ENCODE data around the gene LRRC71.

- no peak for TF ChIP-seq JUND (IDR thresholded peaks at IDR 0.05)
- TF ChIP-seq CTCF (IDR thresholded peaks at IDR 0.05): no peak
- no peak for TF ChIP-seq YY1 (IDR thresholded peaks at IDR 0.05; ENCODE audit: low read depth)
- no peak for TF ChIP-seq RCOR1 (IDR thresholded peaks at IDR 0.05; ENCODE audit: low read length)
- TF ChIP-seq SIN3A (IDR thresholded peaks at IDR 0.05; ENCODE audit: borderline replicate concordance, low read depth, low read length): no peak
- no peak for TF ChIP-seq FOXM1 (IDR thresholded peaks at IDR 0.05; ENCODE audit: low read depth)
- TF ChIP-seq EP300 (IDR thresholded peaks at IDR 0.05; ENCODE audit: borderline replicate concordance in 1 of 2, low read depth in 1 of 2, low read length in 1 of 2): no peak
- no peak for TF ChIP-seq POLR2AphosphoS5 (IDR thresholded peaks at IDR 0.05; ENCODE audit: low read depth, low read length)
- no peak for TF ChIP-seq EZH2phosphoT487 (IDR thresholded peaks at IDR 0.05; ENCODE audit: borderline replicate concordance, low read depth)
- no peak for TF ChIP-seq REST (IDR thresholded peaks at IDR 0.05; ENCODE audit: low read depth, low read length)
- TF ChIP-seq NFIC (IDR thresholded peaks at IDR 0.05; ENCODE audit: borderline replicate concordance): no peak
- TF ChIP-seq RFX5 (IDR thresholded peaks at IDR 0.05; ENCODE audit: low read length): no peak
- no peak for TF ChIP-seq MXI1 (IDR thresholded peaks at IDR 0.05; ENCODE audit: low read depth, low read length)
- TF ChIP-seq GATA2 (CRISPR knock-in tag; IDR thresholded peaks at IDR 0.05): no peak
Measured at GRCh38 chr1:156939786-156940334, 19.4 kb downstream of the LRRC71 start.
